ENCODE results near the gene HKDC1. TPM values are rescaled to one million over a fixed set of nuclear protein-coding genes. Genes with fewer than 3 reads are reported as not detected.
A peak's percentile ranks its signal among the peaks of the same experiment; 100 is the strongest.

HKDC1 gene
- total RNA-seq, 1 experiment from 2014 or later = 0.68 TPM

DNA sequence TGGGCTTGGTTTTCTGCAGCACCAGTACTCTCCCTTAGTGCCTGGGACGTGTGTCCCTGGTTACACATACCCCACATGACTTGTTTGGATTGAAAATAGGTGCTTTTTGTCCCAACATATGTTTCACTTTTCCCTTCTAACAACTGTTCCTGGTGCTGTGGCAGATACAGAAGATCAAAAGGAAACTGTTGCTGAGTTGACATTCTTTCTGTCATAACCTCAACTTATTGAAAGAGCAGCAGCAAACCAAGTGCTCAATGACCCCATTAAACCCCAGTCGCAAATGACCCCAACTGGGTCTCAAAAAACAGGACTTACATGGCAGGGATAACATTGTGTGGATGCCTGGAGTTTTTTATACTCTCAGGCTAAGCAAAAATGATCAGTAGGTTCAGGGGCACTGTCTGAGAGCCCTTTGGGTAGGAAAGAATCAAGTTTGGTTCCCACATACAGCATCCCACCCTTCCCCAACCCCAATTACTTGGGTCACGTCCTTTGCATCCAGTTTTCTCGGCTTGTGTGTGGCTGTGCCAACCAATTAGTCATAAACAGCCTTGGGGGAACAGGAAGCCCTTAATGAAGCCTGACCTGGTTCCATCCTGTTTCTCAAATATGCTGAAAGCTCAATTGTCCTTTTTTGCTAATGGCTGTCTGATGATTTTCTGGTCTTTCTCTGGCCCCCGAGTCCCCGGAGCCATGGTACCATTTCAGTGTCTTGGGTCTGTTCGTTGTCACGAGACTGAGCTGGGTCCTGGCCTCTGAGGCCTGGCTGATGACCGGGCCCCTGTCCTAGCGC, 4.9 kb downstream of the HKDC1 start:
- DNase-seq (ENCODE audit: unreplicated experiment) = peak; percentile 74
- Mint-ChIP-seq H3K36me3 (ENCODE audit: insufficient read depth, unreplicated experiment) (no peaks in the 10 kb centered on the region), H3K27me3 (ENCODE audit: insufficient read depth, unreplicated experiment) (no peaks in the 10 kb centered on the region), H3K4me1 (ENCODE audit: insufficient read depth, unreplicated experiment) (peaks cover 28% of the 10 kb centered on the region), H3K9me3 (ENCODE audit: unreplicated experiment) (no peaks in the 10 kb centered on the region), H3K4me3 (ENCODE audit: unreplicated experiment) (no peak overlapping the region), H3K27ac (ENCODE audit: low read depth, unreplicated experiment) (peak overlapping the region; percentile 79)
- TF ChIP-seq, protein P1, sequence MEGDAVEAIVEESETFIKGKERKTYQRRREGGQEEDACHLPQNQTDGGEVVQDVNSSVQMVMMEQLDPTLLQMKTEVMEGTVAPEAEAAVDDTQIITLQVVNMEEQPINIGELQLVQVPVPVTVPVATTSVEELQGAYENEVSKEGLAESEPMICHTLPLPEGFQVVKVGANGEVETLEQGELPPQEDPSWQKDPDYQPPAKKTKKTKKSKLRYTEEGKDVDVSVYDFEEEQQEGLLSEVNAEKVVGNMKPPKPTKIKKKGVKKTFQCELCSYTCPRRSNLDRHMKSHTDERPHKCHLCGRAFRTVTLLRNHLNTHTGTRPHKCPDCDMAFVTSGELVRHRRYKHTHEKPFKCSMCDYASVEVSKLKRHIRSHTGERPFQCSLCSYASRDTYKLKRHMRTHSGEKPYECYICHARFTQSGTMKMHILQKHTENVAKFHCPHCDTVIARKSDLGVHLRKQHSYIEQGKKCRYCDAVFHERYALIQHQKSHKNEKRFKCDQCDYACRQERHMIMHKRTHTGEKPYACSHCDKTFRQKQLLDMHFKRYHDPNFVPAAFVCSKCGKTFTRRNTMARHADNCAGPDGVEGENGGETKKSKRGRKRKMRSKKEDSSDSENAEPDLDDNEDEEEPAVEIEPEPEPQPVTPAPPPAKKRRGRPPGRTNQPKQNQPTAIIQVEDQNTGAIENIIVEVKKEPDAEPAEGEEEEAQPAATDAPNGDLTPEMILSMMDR (IDR thresholded peaks at IDR 0.05; ENCODE audit: unreplicated experiment) = no peak
- intact Hi-C loops (cut with micrococcal nuclease) = no loop called here
- ChIA-PET CTCF (interaction anchor here (0.7 to 2.0 kb wide), 5 partner anchors 9 to 183 kb away, joined by 3 to 8 read pairs (median 4); no protein-coding TSS in a partner anchor), POLR2A (interaction anchor here (0.9 to 1.8 kb wide), 3 partner anchors 45 to 182 kb away, joined by 3 to 4 read pairs (median 3); partner anchors contain the start of gene SUPV3L1)
- no TSS peak for BruUV-seq (replicated peaks)

DNA sequence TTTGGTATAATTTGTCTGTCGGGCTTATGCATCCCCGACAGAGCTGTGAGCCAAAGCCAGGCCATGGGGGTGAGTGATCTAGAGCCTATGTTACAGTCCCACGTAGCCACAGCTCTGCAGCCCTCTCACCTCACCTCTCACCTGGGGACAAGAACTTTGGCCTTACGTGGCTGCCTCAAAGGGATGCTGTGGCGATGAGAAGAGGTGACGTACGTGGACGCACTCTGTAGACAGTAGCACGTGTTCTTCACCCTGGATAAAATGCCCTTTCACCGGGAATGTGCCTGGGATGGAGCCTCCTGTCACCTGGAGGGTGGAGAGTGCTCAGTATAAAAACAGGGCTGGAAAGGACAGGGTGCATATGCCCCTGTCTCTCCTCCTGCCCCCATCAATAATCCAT, 5.5 kb downstream of the HKDC1 start:
- no TSS peak for BruUV-seq (replicated peaks)
- peak overlapping the region; percentile 79 for H3K27ac Mint-ChIP-seq (ENCODE audit: low read depth, unreplicated experiment)
- no peaks in the 10 kb centered on the region for H3K9me3 Mint-ChIP-seq (ENCODE audit: unreplicated experiment)
- no peaks in the 10 kb centered on the region for H3K36me3 Mint-ChIP-seq (ENCODE audit: insufficient read depth, unreplicated experiment)
- H3K4me3 Mint-ChIP-seq (ENCODE audit: unreplicated experiment) = no peak overlapping the region
- intact Hi-C loops (cut with micrococcal nuclease) = no loop called here
- no peaks in the 10 kb centered on the region for H3K27me3 Mint-ChIP-seq (ENCODE audit: insufficient read depth, unreplicated experiment)
- DNase-seq (ENCODE audit: unreplicated experiment) = no peak
- CTCF ChIA-PET = interaction anchor here (0.8 to 2.0 kb wide), 5 partner anchors 9 to 282 kb away, joined by 3 to 8 read pairs (median 4); no protein-coding TSS in a partner anchor
- H3K4me1 Mint-ChIP-seq (ENCODE audit: insufficient read depth, unreplicated experiment) = peaks cover 28% of the 10 kb centered on the region
- POLR2A ChIA-PET = interaction anchor here (0.9 to 1.4 kb wide), 2 partner anchors 46 to 165 kb away, joined by 3 to 4 read pairs; partner anchors contain the start of gene SUPV3L1
- TF ChIP-seq, protein P1 (IDR thresholded peaks at IDR 0.05; ENCODE audit: unreplicated experiment) = no peak

DNA sequence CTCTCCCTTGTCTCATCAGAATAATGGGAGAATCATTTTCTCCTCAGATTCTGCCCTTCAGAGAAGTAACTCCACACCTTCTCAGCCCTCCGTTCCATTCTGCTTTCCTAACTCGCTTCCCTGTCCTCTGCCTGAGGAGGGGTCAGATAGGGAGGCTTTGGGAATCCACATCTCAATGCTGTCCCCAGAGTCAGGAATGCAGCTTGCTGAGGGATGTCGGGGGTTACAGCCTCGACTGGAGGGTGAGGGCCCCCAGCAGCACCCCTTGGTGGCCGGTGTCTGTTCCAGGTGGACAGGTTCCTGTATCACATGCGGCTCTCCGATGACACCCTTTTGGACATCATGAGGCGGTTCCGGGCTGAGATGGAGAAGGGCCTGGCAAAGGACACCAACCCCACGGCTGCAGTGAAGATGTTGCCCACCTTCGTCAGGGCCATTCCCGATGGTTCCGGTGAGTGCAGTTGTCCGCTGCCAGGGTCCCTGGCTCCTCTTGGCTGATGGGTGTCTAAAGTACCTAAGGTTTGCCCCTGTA, 6.9 kb downstream of the HKDC1 start:
- POLR2A ChIA-PET = interaction anchor here (0.7 to 0.8 kb wide), 2 partner anchors 10 to 159 kb away, joined by 3 read pairs; no protein-coding TSS in a partner anchor
- no peak for DNase-seq (ENCODE audit: unreplicated experiment)
- intact Hi-C loops (cut with micrococcal nuclease) = no loop called here
- TF ChIP-seq, protein P1 (IDR thresholded peaks at IDR 0.05; ENCODE audit: unreplicated experiment) = no peak
- H3K36me3 Mint-ChIP-seq (ENCODE audit: insufficient read depth, unreplicated experiment) = no peaks in the 10 kb centered on the region
- peaks cover 25% of the 10 kb centered on the region for H3K4me1 Mint-ChIP-seq (ENCODE audit: insufficient read depth, unreplicated experiment)
- no peaks in the 10 kb centered on the region for H3K9me3 Mint-ChIP-seq (ENCODE audit: unreplicated experiment)
- no TSS peak for BruUV-seq (replicated peaks)
- H3K4me3 Mint-ChIP-seq (ENCODE audit: unreplicated experiment) = no peak overlapping the region
- no peaks in the 10 kb centered on the region for H3K27me3 Mint-ChIP-seq (ENCODE audit: insufficient read depth, unreplicated experiment)
- CTCF ChIA-PET = no interaction called here
- H3K27ac Mint-ChIP-seq (ENCODE audit: low read depth, unreplicated experiment) = no peak overlapping the region

DNA sequence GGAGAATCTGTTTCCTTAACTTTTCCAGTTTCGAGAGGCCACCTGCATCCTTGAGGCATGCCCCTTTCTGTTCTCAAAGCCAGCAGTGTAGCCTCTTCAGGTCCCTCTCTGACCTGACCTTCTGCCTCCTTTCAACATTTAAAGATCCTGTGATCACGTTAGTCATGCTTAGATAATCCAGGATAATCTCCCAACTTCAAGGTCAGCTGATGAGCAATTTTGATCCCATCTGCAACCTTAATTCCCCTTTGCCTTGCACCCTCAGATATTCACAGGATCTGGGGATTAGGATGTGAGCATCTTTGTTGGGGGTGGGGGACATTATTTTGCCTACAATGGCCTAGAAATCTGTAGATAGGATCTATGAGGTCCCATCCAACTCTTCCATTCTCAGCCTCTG, 8.0 kb downstream of the HKDC1 start:
- H3K9me3 Mint-ChIP-seq (ENCODE audit: unreplicated experiment) = no peaks in the 10 kb centered on the region
- no peak overlapping the region for H3K27ac Mint-ChIP-seq (ENCODE audit: low read depth, unreplicated experiment)
- no peak for DNase-seq (ENCODE audit: unreplicated experiment)
- ChIA-PET POLR2A (interaction anchor here (0.8 to 1.1 kb wide), 2 partner anchors 14 to 178 kb away, joined by 3 read pairs; no protein-coding TSS in a partner anchor), CTCF (interaction anchor here (0.6 kb wide), 1 partner anchor 29 kb away, joined by 3 read pairs; no protein-coding TSS in a partner anchor)
- no peaks in the 10 kb centered on the region for H3K27me3 Mint-ChIP-seq (ENCODE audit: insufficient read depth, unreplicated experiment)
- no peaks in the 10 kb centered on the region for H3K36me3 Mint-ChIP-seq (ENCODE audit: insufficient read depth, unreplicated experiment)
- no TSS peak for BruUV-seq (replicated peaks)
- intact Hi-C loops (cut with micrococcal nuclease) = no loop called here
- no peak overlapping the region for H3K4me3 Mint-ChIP-seq (ENCODE audit: unreplicated experiment)
- TF ChIP-seq, protein P1 (IDR thresholded peaks at IDR 0.05; ENCODE audit: unreplicated experiment) = no peak
- H3K4me1 Mint-ChIP-seq (ENCODE audit: insufficient read depth, unreplicated experiment) = peaks cover 25% of the 10 kb centered on the region

All from MCF 10A (cell line).